ENCODE measurements around the gene MYO7B.

Gene MYO7B

GRCh38 chr2:127575185-127575765 lies 39.8 kb downstream of the MYO7B start:
- DNase-seq = no peak

DNA sequence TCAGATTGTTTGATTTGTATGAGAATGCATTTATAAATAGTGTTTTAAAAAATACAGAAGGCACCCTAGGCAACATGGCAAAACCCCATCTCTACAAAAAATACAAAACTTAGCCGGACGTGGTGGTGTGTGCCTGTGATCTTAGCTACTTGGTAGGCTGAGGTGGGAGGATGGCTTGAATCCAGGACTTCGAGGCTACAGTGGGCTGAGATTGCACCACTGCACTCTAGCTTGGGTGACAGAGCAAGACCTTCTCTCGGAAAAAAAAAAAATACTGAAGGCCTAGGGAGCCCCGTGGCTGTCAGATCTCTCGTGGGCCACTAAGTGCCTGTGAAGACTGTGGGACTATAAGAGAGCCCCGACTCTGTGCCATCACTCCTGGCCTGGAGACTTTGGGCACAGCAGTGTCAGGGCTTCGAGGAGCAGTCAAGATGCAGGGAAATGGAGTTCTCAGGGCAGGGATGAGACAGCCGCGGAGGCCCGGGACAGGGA lies 40.5 kb downstream of the MYO7B start:
- DNase-seq = no peak

GRCh38 chr2:127576433-127577207 lies 41.1 kb downstream of the MYO7B start:
- DNase-seq = no peak

- DNase-seq = no peak
These were observed 41.7 kb downstream of the MYO7B start for GRCh38 chr2:127577208-127577475.

- no peak for DNase-seq
These were observed 42.0 kb downstream of the MYO7B start for GRCh38 chr2:127577503-127577902.

GRCh38 chr2:127577973-127578372 lies 42.5 kb downstream of the MYO7B start:
- no peak for DNase-seq

DNA sequence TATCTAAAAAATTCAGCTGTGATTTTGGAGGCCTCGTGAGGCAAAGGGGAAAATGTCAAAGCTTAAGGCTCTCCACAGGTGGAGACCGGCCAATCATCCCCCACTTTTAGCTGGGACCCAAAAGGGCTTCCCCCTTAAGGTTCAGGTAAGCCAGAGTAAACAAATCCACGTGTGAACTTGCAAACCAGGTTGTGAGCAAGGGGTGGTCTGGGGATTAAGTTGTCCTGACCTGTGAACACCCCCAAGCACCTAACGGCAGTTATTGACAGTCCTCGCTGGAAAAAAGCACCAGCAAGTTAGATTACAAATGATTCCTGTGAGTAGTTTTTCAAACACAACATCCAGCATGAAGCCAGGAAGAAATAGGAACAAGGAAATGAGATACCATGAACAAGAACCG lies 42.9 kb downstream of the MYO7B start:
- no peak for DNase-seq

DNA sequence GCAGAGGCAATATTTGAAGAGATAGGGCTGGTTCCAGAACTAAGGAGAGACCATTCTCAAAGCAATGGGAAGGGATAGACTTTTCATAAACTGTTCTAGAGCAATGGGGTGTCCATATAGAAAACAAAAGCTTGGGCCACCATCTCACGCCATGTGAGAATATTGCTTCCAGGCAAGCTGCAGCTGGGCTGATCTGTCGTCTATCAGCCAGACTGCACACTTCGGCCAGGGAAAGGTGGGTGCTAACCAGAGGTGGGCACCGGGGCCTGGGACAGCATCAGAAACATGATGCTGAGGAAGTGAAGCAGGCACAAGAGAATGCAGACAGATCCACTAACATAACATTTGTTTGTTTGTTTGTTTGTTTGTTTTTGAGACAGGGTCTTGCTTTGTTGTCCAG lies 43.7 kb downstream of the MYO7B start:
- no peak for DNase-seq

DNA sequence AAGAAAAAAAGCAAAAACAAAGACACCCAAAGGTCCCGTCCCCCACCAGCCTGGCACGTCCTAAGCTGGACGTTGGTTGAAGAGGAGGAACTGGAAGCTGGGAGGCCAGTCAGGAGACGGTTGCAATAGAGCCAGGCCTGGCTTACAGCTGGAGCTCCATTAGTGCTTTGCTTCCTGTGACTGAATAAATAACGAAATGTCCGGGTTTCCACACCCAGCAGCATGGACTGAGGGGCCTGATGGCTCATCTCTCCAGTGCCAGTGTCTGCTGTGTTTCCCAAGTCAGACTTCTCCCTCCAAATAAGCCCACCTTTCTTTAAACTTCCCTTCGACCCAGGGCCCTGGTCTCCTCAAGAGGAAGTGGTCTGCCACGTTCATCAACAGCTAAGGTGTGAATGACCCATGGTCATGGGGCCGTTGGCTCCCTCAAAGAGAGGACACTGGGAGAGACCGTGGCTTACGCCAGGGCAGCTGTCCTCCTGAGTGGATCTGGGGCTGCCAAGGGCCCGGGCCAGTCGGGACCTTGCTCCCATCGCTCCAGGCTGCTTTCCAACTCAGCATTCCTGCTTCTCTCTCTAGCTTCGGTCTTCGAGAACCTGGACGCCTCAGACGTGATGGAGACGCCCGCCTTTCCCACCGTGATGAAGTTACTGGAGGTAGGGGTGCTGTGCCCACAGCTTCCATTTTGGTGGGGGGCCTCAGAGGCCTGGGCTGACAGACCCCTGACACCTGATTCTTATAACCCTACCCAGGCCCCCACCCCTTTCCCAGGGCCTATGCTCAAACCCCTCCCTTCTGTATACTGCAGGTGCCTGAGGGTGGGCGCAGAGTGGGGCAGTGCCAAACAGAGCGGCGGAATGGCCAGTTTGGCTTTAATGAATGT lies 44.9 kb downstream of the MYO7B start:
- DNase-seq = no peak

GRCh38 chr2:127581050-127581345 lies 45.5 kb downstream of the MYO7B start:
- DNase-seq = no peak

DNA sequence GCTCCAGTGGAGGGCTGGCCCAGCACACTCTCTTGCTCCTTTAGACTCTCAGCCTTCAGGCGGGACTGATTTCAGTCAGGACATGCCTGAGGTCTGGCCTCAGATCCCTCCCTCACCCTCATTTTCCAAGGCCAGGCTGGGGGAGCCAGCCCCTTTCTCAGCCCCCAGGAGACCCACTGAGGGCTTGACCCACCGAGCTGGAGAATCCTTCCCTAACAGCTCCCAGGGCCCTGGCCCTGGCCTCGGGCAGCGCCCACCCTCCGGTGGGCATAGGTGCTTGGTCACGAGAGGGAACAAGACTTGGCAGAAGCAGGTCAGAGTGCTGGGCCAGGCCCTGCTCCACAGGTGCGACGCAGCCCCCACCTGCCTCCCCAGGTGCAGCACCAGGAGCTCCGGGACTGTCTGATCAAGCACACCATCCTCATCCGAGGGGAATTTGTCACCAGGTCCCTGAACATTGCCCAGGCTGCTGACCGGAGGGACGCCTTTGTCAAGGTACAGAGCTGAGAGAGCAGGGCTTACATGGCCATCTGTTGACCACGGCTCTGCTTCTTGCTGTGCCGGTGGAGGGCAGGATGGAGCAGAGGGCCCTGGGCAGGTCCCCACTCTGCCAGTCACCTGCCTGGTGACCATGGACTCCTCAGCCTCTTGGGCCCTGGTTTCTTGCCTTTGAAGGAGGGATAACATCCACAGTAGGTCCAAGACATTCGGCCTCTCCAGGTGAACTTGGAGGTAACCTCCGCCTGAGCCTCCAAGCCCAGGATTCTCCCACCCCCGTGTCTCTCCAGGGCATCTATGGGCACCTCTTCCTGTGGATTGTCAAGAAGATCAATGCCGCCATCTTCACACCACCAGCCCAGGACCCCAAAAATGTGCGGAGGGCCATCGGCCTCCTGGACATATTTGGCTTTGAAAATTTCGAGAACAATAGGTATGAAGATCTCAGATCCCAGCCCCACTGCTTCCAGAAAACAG lies 46.3 kb downstream of the MYO7B start:
- DNase-seq = no peak

DNA sequence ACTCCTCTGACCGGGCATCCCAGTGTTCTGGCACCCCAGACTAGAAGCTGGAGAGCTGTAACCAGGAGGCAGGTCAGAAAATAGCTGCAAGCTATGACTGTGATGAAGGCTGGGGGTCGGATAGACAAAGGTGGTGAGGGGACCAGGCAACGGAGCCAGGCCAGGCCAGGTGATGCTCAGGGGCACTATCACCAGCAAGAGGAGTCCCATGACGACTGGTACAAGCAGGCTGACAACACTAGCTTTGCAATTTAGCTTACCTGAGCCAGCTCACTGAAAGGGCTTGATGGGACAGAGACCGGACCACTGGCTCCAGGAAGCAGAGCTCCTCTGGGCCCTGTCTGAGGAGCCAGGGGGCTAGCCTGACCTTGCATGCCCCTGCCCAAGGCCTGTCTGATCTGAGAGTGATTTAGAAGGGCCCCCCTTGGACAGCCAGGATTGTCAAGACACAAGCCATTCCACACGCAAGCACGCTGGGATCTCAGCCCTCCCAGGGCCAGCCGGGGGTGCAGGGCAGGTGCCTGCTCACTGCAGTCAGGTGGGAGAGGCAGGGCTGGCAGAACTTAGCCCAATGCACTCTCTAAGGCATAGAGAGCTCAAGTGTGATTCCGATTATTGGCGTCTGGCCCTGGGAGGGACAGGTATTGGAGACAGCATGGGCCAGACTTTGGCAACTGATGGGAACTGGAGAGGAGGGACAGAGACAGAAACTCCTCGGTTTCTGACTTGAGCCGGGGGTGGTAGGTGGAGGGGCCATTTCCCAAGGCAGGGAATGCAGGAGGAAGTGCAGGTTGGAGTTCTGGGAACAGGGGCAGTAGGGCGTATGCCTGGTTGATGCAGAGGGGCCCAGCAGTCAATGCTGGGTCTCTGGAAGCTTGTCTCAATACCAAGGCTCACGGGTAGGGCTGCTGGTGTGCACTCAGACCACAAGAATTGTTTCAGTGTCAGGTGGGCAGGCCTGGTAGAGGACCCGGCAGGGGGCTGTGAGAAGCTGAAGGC lies 47.7 kb downstream of the MYO7B start:
- no peak for DNase-seq

GRCh38 chr2:127584047-127584446 lies 48.6 kb downstream of the MYO7B start:
- no peak for DNase-seq

DNA sequence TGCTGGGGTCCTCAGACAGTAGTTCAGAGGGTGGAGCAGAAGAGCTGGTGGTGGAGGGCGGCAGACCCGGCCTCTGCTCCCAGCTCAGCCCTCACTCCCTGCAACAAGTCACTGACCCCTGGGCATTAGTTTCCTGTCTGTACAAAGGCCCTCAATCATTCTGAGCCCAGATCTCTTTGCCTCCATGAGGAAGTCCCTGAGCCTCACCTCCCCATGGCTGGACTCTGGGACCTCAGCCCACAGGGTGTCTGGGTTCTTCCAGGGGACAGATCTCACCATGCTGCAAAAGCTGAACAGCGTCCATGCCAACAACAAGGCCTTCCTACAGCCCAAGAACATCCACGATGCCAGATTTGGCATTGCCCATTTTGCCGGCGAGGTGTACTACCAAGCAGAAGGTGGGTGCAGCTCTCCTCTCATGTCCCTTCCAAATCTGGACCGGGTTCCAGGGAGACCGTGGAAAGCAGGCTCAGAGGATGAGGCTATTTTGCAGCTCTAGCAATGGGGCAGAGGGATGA lies 49.1 kb downstream of the MYO7B start:
- DNase-seq = no peak

GRCh38 chr2:127585270-127585807 lies 49.9 kb downstream of the MYO7B start:
- no peak for DNase-seq

DNA sequence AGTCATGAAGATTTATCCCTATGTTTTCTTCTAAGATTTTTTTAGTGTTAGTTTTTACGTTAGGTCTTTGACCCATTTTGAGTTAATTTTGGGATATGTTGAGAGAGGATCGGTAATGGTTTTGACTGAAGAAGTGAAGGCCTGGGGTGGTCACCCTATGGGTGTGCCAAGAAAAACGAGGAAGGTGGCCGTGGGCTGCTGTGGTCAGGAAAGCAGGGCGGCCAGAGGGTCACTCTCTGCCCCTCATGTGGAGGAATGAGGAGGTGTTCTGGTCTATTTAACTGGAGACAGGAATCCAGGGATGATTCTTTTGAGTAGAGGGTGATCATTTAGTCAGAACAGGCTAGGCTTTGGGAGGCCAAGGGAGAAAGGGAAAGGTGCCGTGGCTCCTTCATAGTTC lies 50.7 kb downstream of the MYO7B start:
- DNase-seq = no peak

- no peak for DNase-seq
These were observed 51.3 kb downstream of the MYO7B start for GRCh38 chr2:127586746-127587295.

DNA sequence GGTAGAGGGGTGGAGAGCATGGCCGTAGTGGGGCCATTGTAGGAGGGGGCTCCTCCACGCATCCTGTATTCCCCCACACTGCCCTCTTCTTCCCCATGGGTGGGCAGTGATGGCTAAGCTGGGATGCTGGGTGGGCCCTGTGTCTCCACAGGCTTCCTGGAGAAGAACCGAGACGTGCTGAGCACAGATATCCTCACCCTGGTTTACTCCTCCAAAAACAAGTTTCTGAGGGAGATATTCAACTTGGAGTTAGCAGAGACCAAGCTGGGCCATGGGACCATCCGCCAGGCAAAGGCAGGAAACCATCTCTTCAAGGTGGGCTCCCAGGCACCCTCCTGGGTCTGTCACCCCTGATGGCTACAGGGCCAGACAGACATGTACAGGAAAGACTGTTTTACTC lies 52.8 kb downstream of the MYO7B start:
- no peak for DNase-seq

GRCh38 chr2:127589358-127589757 lies 53.9 kb downstream of the MYO7B start:
- DNase-seq = no peak

GRCh38 chr2:127589841-127590240 lies 54.4 kb downstream of the MYO7B start:
- no peak for DNase-seq

Data from NCI-H187 (cell line).